IPS-20b (cell line): ENCODE measurements around the gene RPL41.
"Not testable (repeated sequence)": the region's sequence is repeated elsewhere in the genome, so short reads cannot be mapped to it uniquely, and the experiment has no call there.

Experiments used
- H3K27ac ChIP-seq: one replicate; pipeline ENCODE4 v1.5.1; 2013; ENCODE audit warnings: low read length
- H3K27me3 ChIP-seq: 2 replicates; pipeline ENCODE4 v1.6.1; 2013; ENCODE audit warnings: mild to moderate bottlenecking, low read length, inconsistent platforms; ENCODE audit not compliant: insufficient read depth
- H3K36me3 ChIP-seq: 2 replicates; pipeline ENCODE4 v1.6.1; 2013; ENCODE audit warnings: low read depth, mild to moderate bottlenecking, inconsistent platforms, low read length, moderate library complexity; ENCODE audit not compliant: insufficient read depth
- H3K4me1 ChIP-seq: 2 replicates; pipeline ENCODE4 v1.6.1; 2013; ENCODE audit warnings: mild to moderate bottlenecking, control low read depth, inconsistent platforms, low read length, moderate library complexity; ENCODE audit not compliant: insufficient read depth
- H3K4me3 ChIP-seq: 2 replicates; pipeline ENCODE4 v1.5.1; 2013; ENCODE audit warnings: mild to moderate bottlenecking, low read length, inconsistent platforms
- H3K9ac ChIP-seq: 2 replicates; pipeline ENCODE4 v1.6.1; 2013; ENCODE audit warnings: low read depth, mild to moderate bottlenecking, inconsistent platforms, low read length, moderate library complexity
- H3K9me3 ChIP-seq: 2 replicates; pipeline ENCODE4 v1.6.1; 2013; ENCODE audit warnings: mild to moderate bottlenecking, low read depth, low read length, inconsistent platforms; ENCODE audit not compliant: insufficient read depth

The RPL41 gene

DNA sequence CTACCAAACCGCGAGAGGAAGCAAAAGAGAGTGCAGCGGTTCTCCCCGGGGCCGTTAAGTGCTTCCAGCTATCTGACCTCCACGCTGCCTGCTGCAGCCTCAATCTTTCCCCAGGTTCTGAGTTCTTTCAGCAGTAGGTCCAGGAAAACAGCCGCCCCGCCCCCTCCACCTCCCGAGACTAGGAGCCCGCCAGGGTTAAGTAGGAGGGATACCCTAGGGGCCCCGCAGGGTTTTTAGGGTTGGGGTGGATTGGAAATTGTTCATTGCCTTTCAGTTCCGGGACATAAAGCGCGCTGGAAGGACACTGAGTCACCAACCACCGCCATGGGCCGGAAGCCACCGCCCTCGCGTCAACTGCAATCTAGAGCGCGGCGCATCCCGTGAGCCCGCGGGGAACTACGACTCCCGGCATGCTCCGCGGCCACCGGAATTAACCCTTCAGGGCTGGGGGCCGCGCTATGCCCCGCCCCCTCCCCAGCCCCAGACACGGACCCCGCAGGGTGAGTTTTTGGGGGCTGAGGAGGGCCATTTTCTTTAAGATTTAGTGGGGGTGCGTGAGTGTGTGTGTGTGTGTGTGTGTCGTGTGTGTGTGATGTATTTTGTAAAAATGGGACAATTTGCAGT is 35.8 kb downstream of the RPL41 start, which contains the start of gene MYL6B:
TSS of gene MYL6B (plus strand) at position 456 of the 624 bp plus-strand sequence. CDS start 1,332 bp downstream, outside the sequence.
- Histone ChIP-seq H3K4me1 (peaks cover 6% of the 10 kb centered on the region; the same call in 1 of the 2 replicates), H3K27me3 (no peaks in the 10 kb centered on the region), H3K4me3 (peak within 1 kb of the TSS; percentile 78), H3K9me3 (no peaks in the 10 kb centered on the region), H3K36me3 (peaks cover 24% of the 10 kb centered on the region), H3K9ac (peak within 1 kb of the TSS; percentile 87), H3K27ac (peak within 1 kb of the TSS; percentile 44)

GRCh38 chr12:56152756-56153677 is 36.6 kb downstream of the RPL41 start:
- Histone ChIP-seq H3K27ac (no peak overlapping the region), H3K9ac (peak overlapping the region; percentile 87; the same call in 1 of the 2 replicates), H3K36me3 (peaks cover 24% of the 10 kb centered on the region), H3K4me3 (peak overlapping the region; percentile 78), H3K27me3 (no peaks in the 10 kb centered on the region), H3K9me3 (no peaks in the 10 kb centered on the region), H3K4me1 (peaks cover 6% of the 10 kb centered on the region; the same call in 1 of the 2 replicates)

- Histone ChIP-seq H3K9me3 (no peaks in the 10 kb centered on the region), H3K4me1 (peaks cover 6% of the 10 kb centered on the region; the same call in 1 of the 2 replicates), H3K9ac (peak overlapping the region; percentile 87; the same call in 1 of the 2 replicates), H3K4me3 (peak overlapping the region; percentile 78; the same call in 1 of the 2 replicates), H3K36me3 (peaks cover 24% of the 10 kb centered on the region), H3K27me3 (no peaks in the 10 kb centered on the region), H3K27ac (no peak overlapping the region)
Observed at GRCh38 chr12:56153678-56154065, 37.2 kb downstream of the RPL41 start.

GRCh38 chr12:56154246-56154771 is 37.9 kb downstream of the RPL41 start:
- Histone ChIP-seq H3K4me1 (peaks cover 6% of the 10 kb centered on the region; the same call in 1 of the 2 replicates), H3K9ac (no peak overlapping the region), H3K27ac (no peak overlapping the region), H3K9me3 (no peaks in the 10 kb centered on the region), H3K36me3 (peaks cover 27% of the 10 kb centered on the region), H3K27me3 (no peaks in the 10 kb centered on the region), H3K4me3 (no peak overlapping the region)

- Histone ChIP-seq H3K27me3 (no peaks in the 10 kb centered on the region), H3K9me3 (no peaks in the 10 kb centered on the region), H3K27ac (no peak overlapping the region), H3K4me3 (no peak overlapping the region), H3K36me3 (peaks cover 28% of the 10 kb centered on the region), H3K4me1 (peaks cover 10% of the 10 kb centered on the region), H3K9ac (no peak overlapping the region)
Observed at GRCh38 chr12:56154818-56155217, 38.4 kb downstream of the RPL41 start.

GRCh38 chr12:56155256-56155845 is 38.9 kb downstream of the RPL41 start:
- Histone ChIP-seq H3K36me3 (peaks cover 32% of the 10 kb centered on the region), H3K4me3 (no peak overlapping the region), H3K27me3 (no peaks in the 10 kb centered on the region), H3K4me1 (peaks cover 15% of the 10 kb centered on the region), H3K9ac (no peak overlapping the region), H3K9me3 (no peaks in the 10 kb centered on the region), H3K27ac (no peak overlapping the region)

GRCh38 chr12:56156464-56157200 is 40.2 kb downstream of the RPL41 start:
- H3K9ac ChIP-seq: peak overlapping the region; percentile 93; the same call in 1 of the 2 replicates
- H3K4me1 ChIP-seq: peaks cover 22% of the 10 kb centered on the region
- not testable (repeated sequence) for H3K27me3 ChIP-seq, H3K9me3 ChIP-seq
- peaks cover 45% of the 10 kb centered on the region for H3K36me3 ChIP-seq
- peak overlapping the region; percentile 95 for H3K27ac ChIP-seq
- H3K4me3 ChIP-seq: peak overlapping the region; percentile 74; the same call in 1 of the 2 replicates

GRCh38 chr12:56157201-56158028 is 41.0 kb downstream of the RPL41 start:
- Histone ChIP-seq H3K36me3 (peaks cover 53% of the 10 kb centered on the region), H3K27me3 (no peaks in the 10 kb centered on the region), H3K27ac (peak overlapping the region; percentile 95), H3K9me3 (no peaks in the 10 kb centered on the region), H3K4me1 (peaks cover 23% of the 10 kb centered on the region), H3K4me3 (peak overlapping the region; percentile 74), H3K9ac (peak overlapping the region; percentile 93)

GRCh38 chr12:56158029-56158925 is 41.8 kb downstream of the RPL41 start, which contains the start of gene MYL6:
MYL6 (plus strand) TSS chr12:56158359; CDS start chr12:56158402, 43 bp downstream.
- peaks cover 61% of the 10 kb centered on the region for H3K36me3 ChIP-seq
- no peaks in the 10 kb centered on the region for H3K9me3 ChIP-seq
- peaks cover 23% of the 10 kb centered on the region for H3K4me1 ChIP-seq
- peak within 1 kb of the TSS; percentile 86 for H3K4me3 ChIP-seq
- no peaks in the 10 kb centered on the region for H3K27me3 ChIP-seq
- H3K9ac ChIP-seq: peak within 1 kb of the TSS; percentile 99
- H3K27ac ChIP-seq: peak within 1 kb of the TSS; percentile 95
